ENCODE data around the gene MFAP4.

- no peak for TF ChIP-seq JUND (IDR thresholded peaks at IDR 0.05)
- no peak for TF ChIP-seq CTCF (IDR thresholded peaks at IDR 0.05; ENCODE audit: low read depth, low read length, missing input control)
- no peak for TF ChIP-seq SP1 (IDR thresholded peaks at IDR 0.05)
- no peak for TF ChIP-seq RAD21 (IDR thresholded peaks at IDR 0.05)
- TF ChIP-seq TAF1 (conservative IDR thresholded peaks at IDR 0.05), result no peak
Observed at GRCh38 chr17:19433727-19434340, 46.8 kb upstream of the MFAP4 start.

Data from liver (tissue), 3 donors.